Glomerular endothelial cell (primary cell): ENCODE measurements around the gene CPE. TPM values are rescaled to one million over a fixed set of nuclear protein-coding genes. Genes with fewer than 3 reads are reported as not detected.

Experiments
- DNase-seq: peaks from one replicate; pipeline ENCODE4 v3.0.0-alpha.2; 2011; ENCODE audit warnings: low read depth, low spot score; ENCODE audit errors: extremely low read depth
- total RNA-seq: library from RNA; depleted of rRNA; stranded (reverse); fragments of >200 nt; gene quantifications from 2 replicates; pipeline ENCODE4 v1.2.3, GENCODE V29; 2015

CPE gene
- total RNA-seq, 1 donor from 2014 or later, result 10.2 TPM

DNA sequence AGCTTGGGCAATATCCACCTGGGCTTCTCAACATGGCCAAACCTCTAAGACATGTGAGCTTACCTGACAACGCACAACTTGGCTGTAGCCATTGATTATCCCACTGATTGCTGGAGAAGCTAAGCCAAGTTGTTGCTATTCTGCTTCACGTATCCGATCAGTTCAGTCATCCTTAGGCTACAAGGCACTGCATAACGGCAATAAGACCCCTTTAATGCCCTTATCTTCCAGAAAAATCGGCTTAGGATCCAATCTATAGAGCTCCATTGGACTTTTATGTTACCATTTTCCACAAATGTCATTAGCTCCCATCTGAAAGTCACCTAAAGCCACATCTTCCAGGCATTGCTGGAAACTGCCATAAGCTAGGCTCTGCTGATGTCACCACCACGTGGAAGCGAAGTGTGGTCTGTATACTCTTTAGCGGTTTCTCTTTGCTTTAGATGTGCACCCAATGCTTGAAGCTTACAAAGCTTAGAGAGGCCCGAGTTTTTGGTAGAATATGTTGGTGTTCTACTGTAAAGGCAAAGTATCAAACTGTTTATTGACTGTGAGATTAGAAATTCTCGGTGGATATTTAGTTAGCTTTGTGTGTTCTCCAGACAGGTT is 163.1 kb downstream of the CPE start:
- no peak for DNase-seq

DNA sequence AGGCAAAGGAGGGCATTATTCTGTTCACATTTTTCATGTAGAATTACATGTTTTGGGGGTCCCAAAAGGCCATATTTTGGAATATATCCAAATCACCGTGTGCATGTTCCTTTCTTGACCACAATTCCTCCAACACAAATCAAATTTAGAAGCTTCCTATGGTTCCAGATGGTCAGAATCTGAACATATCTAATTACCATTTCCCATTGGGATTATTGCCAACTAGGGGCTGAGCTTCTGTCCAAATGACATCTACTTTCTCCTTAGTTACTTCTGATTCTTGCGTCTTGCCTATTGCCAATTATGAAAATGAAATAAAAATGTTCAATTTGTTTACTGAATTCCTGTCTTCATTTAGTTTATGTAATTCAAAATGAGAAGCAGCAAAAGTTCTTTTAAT is 163.7 kb downstream of the CPE start:
- DNase-seq, result no peak

Other genes with a start within 250 kb of the CPE start
- 20.5 and 26.3 TPM in 2 replicates for gene KLHL2, start 171.4 kb upstream of the CPE start, total RNA-seq
- gene MSMO1, start 51.3 kb upstream of the CPE start, total RNA-seq, result 75.5 and 77.6 TPM in 2 replicates